Psoas muscle (tissue), 8 donors: ENCODE data around the gene AGAP3. TPM values are rescaled to one million over a fixed set of nuclear protein-coding genes. Genes with fewer than 3 reads are reported as not detected.

Experiments
- ATAC-seq, 4 donors: fragments of 200-7000 bp; cut with Tn5 transposase; one replicate each; pipeline ENCODE4 v1.9.1; 2020; ENCODE audit warnings: moderate library complexity in 3 of 4, mild to moderate bottlenecking in 2 of 4
- DNase-seq, 2 donors: peaks; one replicate each; pipeline ENCODE4 v3.0.0-alpha.2; 2020
- H3K27ac ChIP-seq: fragments of 200-600 bp; one replicate; pipeline ENCODE4 v1.8.0; 2022
- H3K27me3 ChIP-seq, 3 donors: fragments of 200-600 bp in 1 of 3; one replicate each; pipeline versions ENCODE4 v1.6.1 to v1.8.0; 2013 to 2022; ENCODE audit warnings: low read length in 2 of 3, mild to moderate bottlenecking in 2 of 3, moderate library complexity in 1 of 3; ENCODE audit not compliant: insufficient read depth in 3 of 3
- H3K36me3 ChIP-seq, 2 donors: fragments of 200-600 bp in 1 of 2; one replicate each; pipeline versions ENCODE4 v1.6.1 to v1.8.0; 2013 to 2022; ENCODE audit warnings: low read depth in 1 of 2, mild to moderate bottlenecking in 1 of 2, moderate library complexity in 1 of 2; ENCODE audit not compliant: insufficient read depth in 1 of 2
- H3K4me1 ChIP-seq: fragments of 200-600 bp; one replicate; pipeline ENCODE4 v1.8.0; 2022
- H3K4me3 ChIP-seq: fragments of 200-600 bp; one replicate; pipeline ENCODE4 v1.8.0; 2022; ENCODE audit warnings: mild to moderate bottlenecking
- H3K9me3 ChIP-seq: fragments of 200-600 bp; one replicate; pipeline ENCODE4 v1.8.0; 2022
- WGBS, 3 donors: extraction: QIAGEN DNeasy Blood & Tissue Kit; methylation state at CpG; one replicate each; pipeline versions ENCODE4 v1.1.6 to v1.1.7; 2013; 5-methylcytosine and 5-hydroxymethylcytosine counted together
- intact Hi-C, 2 donors: fragments of 100-400 bp; cut with DNase I; formaldehyde crosslinking; loops; one replicate each; pipeline versions ENCODE4 v1.11.0 to v1.14.2; 2022
- polyA plus RNA-seq, 3 donors: library from polyadenylated mRNA; stranded (reverse); fragments of 200-250 nt; gene quantifications; one replicate each; pipeline ENCODE4 v1.2.3, GENCODE V29; 2013
- total RNA-seq, 4 donors: library from RNA; stranded (reverse); fragmentation: NEBNext Ultra II Directional in 2 of 4; extraction: Animal tissue kit (Norgen Biotek cat#: 25700) in 2 of 4; gene quantifications; one replicate each; pipeline versions ENCODE4 v1.2.1 to v1.2.4, GENCODE V29; 2021 to 2023
- TF ChIP-seq, protein P1 (sequence below): fragments of 200-600 bp; IDR thresholded peaks from one replicate; pipeline ENCODE4 v1.8.0; 2022; ENCODE audit warnings: antibody characterized with exemption
- donor health status: healthy with polysubstance abuse.
- donor health status: DM: no; HTN: no; CAD: no; lungs with moderate emphysema.
- donor health status: Bipolar disorder and iron deficiency.
- donor health status: healthy.
- donor health status: DM: yes; HTN: yes; CAD: no.
- donor health status: DM: no; HTN: no; CAD: no.
- donor health status: DM: no; HTN: no; CAD: no.
- donor health status: DM: yes; HTN: yes; CAD: no.

Gene AGAP3
- total and polyA plus RNA-seq, 7 donors = 38.4 to 75.3 (median 51.4) TPM

DNA sequence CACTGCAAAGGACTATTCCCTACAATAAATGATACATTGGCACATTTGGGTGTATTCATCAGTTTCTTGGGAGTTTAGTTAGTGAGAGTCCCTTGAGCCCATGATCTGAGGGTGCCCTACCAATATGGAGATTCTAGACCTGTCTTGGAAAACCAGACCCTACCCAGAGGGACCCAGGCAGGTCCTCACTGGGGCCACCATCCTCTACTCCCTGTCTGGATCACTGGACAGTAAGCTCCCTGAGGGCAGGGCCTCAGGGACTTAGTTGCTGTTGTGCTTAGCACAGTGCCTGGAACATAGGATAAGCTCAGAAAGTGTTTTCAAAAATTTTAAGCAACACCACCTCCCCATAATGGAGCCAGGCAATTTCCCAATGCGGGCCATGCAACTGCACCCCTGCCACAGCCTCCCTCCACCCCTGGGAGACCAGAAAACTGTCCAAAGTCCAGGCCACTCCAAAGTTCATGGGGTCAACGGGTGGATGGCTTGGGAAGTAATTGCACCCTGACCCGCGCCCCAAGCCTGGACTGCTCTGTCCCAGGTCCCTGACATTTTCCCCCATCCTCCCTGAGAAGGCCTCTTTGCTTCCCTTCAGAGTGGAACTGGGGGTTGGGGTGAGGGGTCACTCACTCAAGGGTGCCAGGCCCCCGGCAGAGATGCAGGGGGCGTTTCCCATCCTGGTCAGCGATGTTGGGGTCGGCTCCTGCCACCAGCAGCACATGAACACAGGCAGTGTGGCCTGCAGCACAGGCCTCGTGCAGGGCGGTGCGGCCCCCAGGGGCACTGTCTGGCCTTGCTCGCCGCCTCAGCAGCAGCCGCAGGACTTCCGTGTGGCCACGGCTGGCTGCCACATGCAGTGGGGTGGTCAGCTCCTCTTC, 99.7 kb downstream of the AGAP3 start:
- no peaks in the 10 kb centered on the region for H3K27me3 ChIP-seq
- peak overlapping the region; percentile 97 for H3K27ac ChIP-seq
- peak in 1 of 2 donors; percentile 66 for DNase-seq
- H3K36me3 ChIP-seq = peaks cover 0 to 15% of the 10 kb centered on the region in 2 donors
- H3K4me1 ChIP-seq = peaks cover 33% of the 10 kb centered on the region
- intact Hi-C loops = no loop called here
- TF ChIP-seq, protein P1, sequence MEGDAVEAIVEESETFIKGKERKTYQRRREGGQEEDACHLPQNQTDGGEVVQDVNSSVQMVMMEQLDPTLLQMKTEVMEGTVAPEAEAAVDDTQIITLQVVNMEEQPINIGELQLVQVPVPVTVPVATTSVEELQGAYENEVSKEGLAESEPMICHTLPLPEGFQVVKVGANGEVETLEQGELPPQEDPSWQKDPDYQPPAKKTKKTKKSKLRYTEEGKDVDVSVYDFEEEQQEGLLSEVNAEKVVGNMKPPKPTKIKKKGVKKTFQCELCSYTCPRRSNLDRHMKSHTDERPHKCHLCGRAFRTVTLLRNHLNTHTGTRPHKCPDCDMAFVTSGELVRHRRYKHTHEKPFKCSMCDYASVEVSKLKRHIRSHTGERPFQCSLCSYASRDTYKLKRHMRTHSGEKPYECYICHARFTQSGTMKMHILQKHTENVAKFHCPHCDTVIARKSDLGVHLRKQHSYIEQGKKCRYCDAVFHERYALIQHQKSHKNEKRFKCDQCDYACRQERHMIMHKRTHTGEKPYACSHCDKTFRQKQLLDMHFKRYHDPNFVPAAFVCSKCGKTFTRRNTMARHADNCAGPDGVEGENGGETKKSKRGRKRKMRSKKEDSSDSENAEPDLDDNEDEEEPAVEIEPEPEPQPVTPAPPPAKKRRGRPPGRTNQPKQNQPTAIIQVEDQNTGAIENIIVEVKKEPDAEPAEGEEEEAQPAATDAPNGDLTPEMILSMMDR = peak; percentile 6
- peak overlapping the region; percentile 67 for H3K4me3 ChIP-seq
- 27 to 49% (median 33%) methylated on average over 16 of the region's 16 CpGs for WGBS, 3 donors
- H3K9me3 ChIP-seq = no peaks in the 10 kb centered on the region
- peak; percentile 41 to 67 (median 60) for ATAC-seq

DNA sequence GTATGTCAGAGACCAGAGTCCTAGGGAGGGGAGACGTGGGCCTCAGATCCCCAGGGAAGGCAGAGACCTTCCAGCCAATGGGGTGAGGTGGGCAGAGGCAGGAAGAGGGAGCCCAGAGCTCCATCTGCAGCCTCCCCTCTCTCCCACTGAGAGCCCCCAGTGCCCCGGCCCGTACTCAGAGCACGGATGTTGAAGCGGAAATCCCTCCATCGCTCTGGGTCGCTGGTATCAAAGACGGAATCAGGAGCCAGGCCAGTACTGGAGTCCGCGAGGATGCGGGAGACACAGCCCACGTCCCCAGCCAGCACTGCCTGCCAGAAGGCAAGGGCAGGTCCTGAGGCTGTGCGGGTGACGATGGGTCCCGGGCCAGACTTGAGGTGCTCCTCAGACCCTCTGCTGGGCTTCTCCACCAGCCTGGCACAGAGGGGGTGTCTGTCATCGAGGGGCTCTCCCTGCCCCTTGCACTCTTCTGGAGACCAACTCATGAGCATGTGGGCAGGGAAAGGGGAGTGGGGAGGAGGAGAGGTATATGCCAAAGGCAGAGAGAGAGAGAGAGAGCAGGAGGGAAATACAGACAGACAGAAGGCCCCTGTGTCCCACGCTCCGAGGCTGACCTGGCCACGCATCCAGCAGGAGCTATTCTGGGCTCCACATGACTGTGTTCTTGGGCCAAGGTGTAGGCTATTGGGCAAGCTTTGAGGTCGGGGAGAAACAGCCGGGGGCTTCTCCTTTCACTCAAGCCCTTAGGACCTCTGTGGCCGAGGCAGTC, 100.5 kb downstream of the AGAP3 start, which contains the start of gene ASB10:
Gene ASB10, minus strand, starts transcription at position 611 of the 769 bp plus-strand sequence. Its CDS starts 120 bp downstream, at position 491.
- H3K27ac ChIP-seq = peak within 1 kb of the TSS; percentile 97
- no peaks in the 10 kb centered on the region for H3K27me3 ChIP-seq
- TF ChIP-seq, protein P1 = no peak
- peak; percentile 84 to 89 (median 86) for ATAC-seq
- no peaks in the 10 kb centered on the region for H3K9me3 ChIP-seq
- peaks cover 0 to 13% of the 10 kb centered on the region in 2 donors for H3K36me3 ChIP-seq
- intact Hi-C loops = no loop called here
- H3K4me1 ChIP-seq = peaks cover 32% of the 10 kb centered on the region
- peak; percentile 54 to 84 for DNase-seq
- peak within 1 kb of the TSS; percentile 67 for H3K4me3 ChIP-seq
- 19 to 34% (median 25%) methylated on average over 21 to 22 of the region's 22 CpGs for WGBS, 3 donors

DNA sequence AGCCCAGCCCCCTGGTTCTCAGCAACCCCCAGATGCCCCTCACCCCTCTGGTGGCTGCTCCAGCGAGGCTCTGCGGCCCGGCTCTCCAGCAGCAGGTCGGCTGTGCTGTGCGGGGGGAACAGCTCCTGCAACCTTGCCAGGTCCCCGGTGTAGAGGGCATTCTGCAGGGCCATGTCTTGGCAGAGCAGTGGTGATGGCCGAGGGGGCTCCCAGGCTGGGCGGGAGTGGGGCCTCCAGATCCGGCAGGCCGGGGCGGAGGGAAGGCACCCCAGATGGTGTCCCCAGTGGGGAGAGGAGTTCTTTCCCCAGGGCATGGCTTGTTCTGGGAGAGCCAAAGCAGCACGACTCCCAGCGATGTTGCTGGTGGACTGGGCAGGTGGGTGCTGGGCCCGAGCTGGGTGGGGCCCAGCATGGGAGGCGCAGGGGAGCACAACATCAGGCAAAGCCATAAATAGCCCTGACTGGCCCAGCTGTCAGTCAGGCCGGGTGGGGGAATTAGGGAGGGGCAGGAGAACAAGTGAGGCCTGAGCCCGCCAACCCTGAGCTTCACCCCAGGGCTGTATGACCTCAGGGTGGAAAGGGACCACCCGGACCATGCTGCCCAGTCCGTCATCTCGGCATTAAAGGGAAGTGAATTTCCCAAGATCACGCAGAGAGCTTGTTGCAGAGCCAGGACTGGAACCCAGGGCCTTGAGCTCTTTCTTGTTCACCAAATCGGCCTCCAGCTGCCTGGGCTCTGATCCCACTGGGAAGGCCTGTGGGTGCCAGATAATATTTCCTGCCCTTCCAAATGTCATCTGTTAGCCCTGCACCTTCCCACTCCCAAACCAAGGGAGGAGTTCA, 101.4 kb downstream of the AGAP3 start:
- peak; percentile 61 to 86 for DNase-seq
- Histone ChIP-seq H3K4me1 (peaks cover 31% of the 10 kb centered on the region), H3K9me3 (no peaks in the 10 kb centered on the region), H3K36me3 (peaks cover 0 to 13% of the 10 kb centered on the region in 2 donors), H3K27me3 (no peaks in the 10 kb centered on the region), H3K4me3 (peak overlapping the region; percentile 67), H3K27ac (peak overlapping the region; percentile 97)
- TF ChIP-seq, protein P1 = no peak
- intact Hi-C loops = no loop called here
- 19 to 43% (median 27%) methylated on average over 22 of the region's 22 CpGs for WGBS, 3 donors
- ATAC-seq = peak; percentile 85 to 86 (median 86)

DNA sequence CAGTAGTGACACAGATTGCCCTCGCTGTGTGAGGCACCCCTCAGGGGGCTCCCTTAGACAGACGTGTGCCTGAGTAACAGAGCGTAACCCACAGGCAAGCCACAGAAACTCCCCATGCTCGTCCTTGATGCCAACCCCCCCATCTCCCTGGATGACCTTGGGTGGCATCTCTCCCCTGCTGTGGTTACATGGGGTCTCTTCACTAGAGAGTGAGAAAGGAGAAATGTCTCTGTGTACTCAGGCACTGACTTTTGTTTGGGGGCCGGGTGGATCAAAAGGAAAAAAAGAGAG, 101.9 kb downstream of the AGAP3 start:
- Histone ChIP-seq H3K4me3 (peak overlapping the region; percentile 67), H3K27me3 (no peaks in the 10 kb centered on the region), H3K9me3 (no peaks in the 10 kb centered on the region), H3K36me3 (peaks cover 0 to 13% of the 10 kb centered on the region in 2 donors), H3K27ac (peak overlapping the region; percentile 97), H3K4me1 (peaks cover 31% of the 10 kb centered on the region)
- DNase-seq = no peak
- no peak for ATAC-seq
- intact Hi-C loops = no loop called here
- WGBS, 3 donors = 28 to 51% (median 28%) methylated on average over 5 of the region's 5 CpGs
- TF ChIP-seq, protein P1 = no peak
